ENCODE data around the gene TNRC6B. TPM values are rescaled to one million over a fixed set of nuclear protein-coding genes. Genes with fewer than 3 reads are reported as not detected.

The TNRC6B gene
- polyA plus RNA-seq, 1 donor (not counting 4 experiments of a cell fraction or from before 2014, with no cell fraction given): 5.6 TPM

- Histone ChIP-seq H3K27me3 (ENCODE audit: control insufficient read depth, extremely low read depth, insufficient read depth, low read length) (no peaks in the 10 kb centered on the region), H3K9me3 (ENCODE audit: control insufficient read depth, low read depth, low read length) (no peaks in the 10 kb centered on the region), H2AFZ (ENCODE audit: control insufficient read depth, low read length) (no peak overlapping the region), H3K9me1 (ENCODE audit: control insufficient read depth, extremely low read depth, insufficient read depth, low read length) (no peaks in the 10 kb centered on the region), H4K20me1 (ENCODE audit: control insufficient read depth, extremely low read depth, insufficient read depth, low read length) (no peaks in the 10 kb centered on the region), H3K27ac (ENCODE audit: control insufficient read depth, insufficient read depth, low read length) (no peak overlapping the region), H3K36me3 (ENCODE audit: control insufficient read depth in 2 of 2, extremely low read depth in 1 of 2, insufficient read depth in 2 of 2, low read length in 2 of 2) (peaks cover 0 to 2% of the 10 kb centered on the region in 2 experiments), H3K9ac (ENCODE audit: control insufficient read depth, extremely low read depth, insufficient read depth, low read length) (no peak overlapping the region), H3K4me2 (ENCODE audit: control insufficient read depth, extremely low read depth, insufficient read depth, low read depth, low read length) (no peak overlapping the region), H3K4me3 (ENCODE audit: control insufficient read depth in 2 of 3, extremely low read depth in 1 of 3, insufficient read depth in 2 of 3, low read depth in 1 of 3, low read length in 3 of 3) (no peak overlapping the region), H3K4me1 (ENCODE audit: control insufficient read depth, extremely low read depth, insufficient read depth, low read length) (peaks cover 15% of the 10 kb centered on the region), H3K79me2 (ENCODE audit: control insufficient read depth, insufficient read depth, low read length) (peaks cover 33% of the 10 kb centered on the region)
- TF ChIP-seq CTCF (optimal IDR thresholded peaks at IDR 0.05 in 1 of 3, IDR thresholded peaks at IDR 0.05 in 1 of 3, conservative IDR thresholded peaks at IDR 0.05 in 1 of 3; ENCODE audit: extremely low read depth in 1 of 3, insufficient read depth in 2 of 3, low read length in 3 of 3): no peak
- TF ChIP-seq EZH2 (IDR thresholded peaks at IDR 0.05; ENCODE audit: low read length): no peak
- no peak for DNase-seq (ENCODE audit: low read depth, low spot score)
- dilution Hi-C loops (cut with MboI; ENCODE audit: extremely low pct_ligation_motif_present, low sequenced_read_pairs): no loop called here
- no peak for FAIRE-seq
These were observed 37.5 kb downstream of the TNRC6B start for GRCh38 chr22:40215266-40215665.

- dilution Hi-C loops (cut with MboI; ENCODE audit: extremely low pct_ligation_motif_present, low sequenced_read_pairs): no loop called here
- no peaks in the 10 kb centered on the region for H3K9me1 ChIP-seq (ENCODE audit: control insufficient read depth, extremely low read depth, insufficient read depth, low read length)
- peaks cover 25% of the 10 kb centered on the region for H3K4me1 ChIP-seq (ENCODE audit: control insufficient read depth, extremely low read depth, insufficient read depth, low read length)
These were observed 38.5 kb downstream of the TNRC6B start for GRCh38 chr22:40216041-40216756.

More at GRCh38 chr22:40216041-40216756, 38.5 kb downstream of the TNRC6B start:
- Histone ChIP-seq H3K36me3 (ENCODE audit: control insufficient read depth in 2 of 2, extremely low read depth in 1 of 2, insufficient read depth in 2 of 2, low read length in 2 of 2) (peaks cover 0 to 2% of the 10 kb centered on the region in 2 experiments), H3K4me2 (ENCODE audit: control insufficient read depth, extremely low read depth, insufficient read depth, low read depth, low read length) (no peak overlapping the region), H3K79me2 (ENCODE audit: control insufficient read depth, insufficient read depth, low read length) (peaks cover 33% of the 10 kb centered on the region), H3K4me3 (ENCODE audit: control insufficient read depth in 2 of 3, extremely low read depth in 1 of 3, insufficient read depth in 2 of 3, low read depth in 1 of 3, low read length in 3 of 3) (no peak overlapping the region), H3K9ac (ENCODE audit: control insufficient read depth, extremely low read depth, insufficient read depth, low read length) (no peak overlapping the region), H3K27me3 (ENCODE audit: control insufficient read depth, extremely low read depth, insufficient read depth, low read length) (no peaks in the 10 kb centered on the region), H3K27ac (ENCODE audit: control insufficient read depth, insufficient read depth, low read length) (no peak overlapping the region), H4K20me1 (ENCODE audit: control insufficient read depth, extremely low read depth, insufficient read depth, low read length) (no peaks in the 10 kb centered on the region), H2AFZ (ENCODE audit: control insufficient read depth, low read length) (no peak overlapping the region), H3K9me3 (ENCODE audit: control insufficient read depth, low read depth, low read length) (no peaks in the 10 kb centered on the region)
- DNase-seq (ENCODE audit: low read depth, low spot score): no peak
- no peak for FAIRE-seq
- TF ChIP-seq EZH2 (IDR thresholded peaks at IDR 0.05; ENCODE audit: low read length): no peak
- TF ChIP-seq CTCF (optimal IDR thresholded peaks at IDR 0.05 in 1 of 3, IDR thresholded peaks at IDR 0.05 in 1 of 3, conservative IDR thresholded peaks at IDR 0.05 in 1 of 3; ENCODE audit: extremely low read depth in 1 of 3, insufficient read depth in 2 of 3, low read length in 3 of 3): no peak

Data from keratinocyte (primary cell).